ENCODE measurements around the gene KDM4B.
A peak's percentile ranks its signal among the peaks of the same experiment; 100 is the strongest.

KDM4B gene

GRCh38 chr19:4996701-4997100 lies 27.8 kb downstream of the KDM4B start:
- Histone ChIP-seq H3K4me1 (ENCODE audit: insufficient read depth, low read length) (no peaks in the 10 kb centered on the region), H3K27me3 (ENCODE audit: insufficient read depth, low read length, poor library complexity) (no peaks in the 10 kb centered on the region), H3K9ac (ENCODE audit: low read depth, low read length) (no peak overlapping the region), H3K27ac (ENCODE audit: low read length) (no peak overlapping the region), H3K9me3 (ENCODE audit: insufficient read depth, low read length, severe bottlenecking) (no peaks in the 10 kb centered on the region), H2AFZ (ENCODE audit: low read depth, low read length) (no peak overlapping the region), H3K36me3 (ENCODE audit: insufficient read depth, low read length) (peaks cover 13% of the 10 kb centered on the region), H4K20me1 (ENCODE audit: insufficient read depth, low read length) (peaks cover 52% of the 10 kb centered on the region), H3K79me2 (ENCODE audit: insufficient read depth, low read length) (peaks cover 95% of the 10 kb centered on the region), H3K4me3 (ENCODE audit: low read depth in 1 of 2, low read length in 2 of 2) (no peak overlapping the region), H3K4me2 (ENCODE audit: insufficient read depth, low read length) (no peak overlapping the region)
- ATAC-seq (ENCODE audit: insufficient read depth, low read depth) (no peak), DNase-seq (no peak)
- TF ChIP-seq EZH2 (IDR thresholded peaks at IDR 0.05; ENCODE audit: borderline replicate concordance, low read depth, low read length, severe bottlenecking) (no peak), CTCF (IDR thresholded peaks at IDR 0.05; ENCODE audit: borderline replicate concordance, extremely low read depth, low read length, poor library complexity, severe bottlenecking) (no peak)

- no peak for ATAC-seq (ENCODE audit: insufficient read depth, low read depth)
- H3K4me2 ChIP-seq (ENCODE audit: insufficient read depth, low read length), result no peak overlapping the region
- H3K9me3 ChIP-seq (ENCODE audit: insufficient read depth, low read length, severe bottlenecking), result no peaks in the 10 kb centered on the region
- H3K27ac ChIP-seq (ENCODE audit: low read length), result no peak overlapping the region
- H3K4me3 ChIP-seq (ENCODE audit: low read depth in 1 of 2, low read length in 2 of 2), result no peak overlapping the region
- H3K36me3 ChIP-seq (ENCODE audit: insufficient read depth, low read length), result peaks cover 13% of the 10 kb centered on the region
- DNase-seq, result no peak
- H3K9ac ChIP-seq (ENCODE audit: low read depth, low read length), result no peak overlapping the region
- TF ChIP-seq CTCF (IDR thresholded peaks at IDR 0.05; ENCODE audit: borderline replicate concordance, extremely low read depth, low read length, poor library complexity, severe bottlenecking) (no peak), EZH2 (IDR thresholded peaks at IDR 0.05; ENCODE audit: borderline replicate concordance, low read depth, low read length, severe bottlenecking) (no peak)
- H4K20me1 ChIP-seq (ENCODE audit: insufficient read depth, low read length), result peaks cover 49% of the 10 kb centered on the region
- no peak overlapping the region for H2AFZ ChIP-seq (ENCODE audit: low read depth, low read length)
- H3K4me1 ChIP-seq (ENCODE audit: insufficient read depth, low read length), result no peaks in the 10 kb centered on the region
- H3K27me3 ChIP-seq (ENCODE audit: insufficient read depth, low read length, poor library complexity), result no peaks in the 10 kb centered on the region
- peaks cover 95% of the 10 kb centered on the region for H3K79me2 ChIP-seq (ENCODE audit: insufficient read depth, low read length)
Observed at GRCh38 chr19:4997297-4997696, 28.4 kb downstream of the KDM4B start.

GRCh38 chr19:5000120-5000611 lies 31.3 kb downstream of the KDM4B start:
- H3K36me3 ChIP-seq (ENCODE audit: insufficient read depth, low read length), result peaks cover 12% of the 10 kb centered on the region
- no peaks in the 10 kb centered on the region for H3K4me1 ChIP-seq (ENCODE audit: insufficient read depth, low read length)
- H4K20me1 ChIP-seq (ENCODE audit: insufficient read depth, low read length), result peaks cover 63% of the 10 kb centered on the region
- TF ChIP-seq CTCF (IDR thresholded peaks at IDR 0.05; ENCODE audit: borderline replicate concordance, extremely low read depth, low read length, poor library complexity, severe bottlenecking) (no peak), EZH2 (IDR thresholded peaks at IDR 0.05; ENCODE audit: borderline replicate concordance, low read depth, low read length, severe bottlenecking) (no peak)
- DNase-seq (no peak), ATAC-seq (ENCODE audit: insufficient read depth, low read depth) (no peak)
- H3K9me3 ChIP-seq (ENCODE audit: insufficient read depth, low read length, severe bottlenecking), result no peaks in the 10 kb centered on the region
- no peaks in the 10 kb centered on the region for H3K27me3 ChIP-seq (ENCODE audit: insufficient read depth, low read length, poor library complexity)
- no peak overlapping the region for H2AFZ ChIP-seq (ENCODE audit: low read depth, low read length)
- H3K4me3 ChIP-seq (ENCODE audit: low read depth in 1 of 2, low read length in 2 of 2), result no peak overlapping the region
- H3K9ac ChIP-seq (ENCODE audit: low read depth, low read length), result no peak overlapping the region
- H3K4me2 ChIP-seq (ENCODE audit: insufficient read depth, low read length), result no peak overlapping the region
- no peak overlapping the region for H3K27ac ChIP-seq (ENCODE audit: low read length)
- H3K79me2 ChIP-seq (ENCODE audit: insufficient read depth, low read length), result peaks cover 93% of the 10 kb centered on the region

- Histone ChIP-seq H3K9ac (ENCODE audit: low read depth, low read length) (no peak overlapping the region), H4K20me1 (ENCODE audit: insufficient read depth, low read length) (peaks cover 68% of the 10 kb centered on the region), H3K9me3 (ENCODE audit: insufficient read depth, low read length, severe bottlenecking) (no peaks in the 10 kb centered on the region), H2AFZ (ENCODE audit: low read depth, low read length) (no peak overlapping the region), H3K27me3 (ENCODE audit: insufficient read depth, low read length, poor library complexity) (no peaks in the 10 kb centered on the region), H3K27ac (ENCODE audit: low read length) (no peak overlapping the region), H3K4me2 (ENCODE audit: insufficient read depth, low read length) (no peak overlapping the region), H3K4me1 (ENCODE audit: insufficient read depth, low read length) (no peaks in the 10 kb centered on the region), H3K79me2 (ENCODE audit: insufficient read depth, low read length) (peaks cover 93% of the 10 kb centered on the region), H3K36me3 (ENCODE audit: insufficient read depth, low read length) (peaks cover 20% of the 10 kb centered on the region), H3K4me3 (ENCODE audit: low read depth in 1 of 2, low read length in 2 of 2) (no peak overlapping the region)
- ATAC-seq (ENCODE audit: insufficient read depth, low read depth) (peak; percentile 87), DNase-seq (peak; percentile 60)
- TF ChIP-seq EZH2 (IDR thresholded peaks at IDR 0.05; ENCODE audit: borderline replicate concordance, low read depth, low read length, severe bottlenecking) (no peak), CTCF (IDR thresholded peaks at IDR 0.05; ENCODE audit: borderline replicate concordance, extremely low read depth, low read length, poor library complexity, severe bottlenecking) (peak; percentile 90)
Observed at GRCh38 chr19:5001615-5002014, 32.7 kb downstream of the KDM4B start.

Measured in DND-41 (cell line).